Natural killer cell (primary cell): ENCODE data around the gene DCAF12L1. TPM values are rescaled to one million over a fixed set of nuclear protein-coding genes. Genes with fewer than 3 reads are reported as not detected.

Experiments
- ATAC-seq, 3 donors: fragments of 150-1000 bp in 2 of 3; fragments of 200-7000 bp in 1 of 3; cut with Tn5 transposase; 1 replicate in 1 of 3; 2 replicates in 2 of 3; pipeline ENCODE4 v1.10.0; 2021; ENCODE audit warnings: mild to moderate bottlenecking in 2 of 3, moderate library complexity in 2 of 3
- DNase-seq, 2 donors: peaks; one replicate each; pipeline versions ENCODE4 v3.0.0 to v3.0.0-alpha.2; 2013 to 2021; ENCODE audit warnings: mixed read lengths in 1 of 2
- H3K27ac ChIP-seq: one replicate; pipeline ENCODE4 v1.5.1; 2013; ENCODE audit warnings: mild to moderate bottlenecking, low read length
- H3K27me3 ChIP-seq: one replicate; pipeline ENCODE4 v1.6.1; 2013; ENCODE audit warnings: low read length; ENCODE audit not compliant: control insufficient read depth, insufficient read depth
- H3K36me3 ChIP-seq: one replicate; pipeline ENCODE4 v1.6.1; 2013; ENCODE audit warnings: low read length; ENCODE audit not compliant: control insufficient read depth, insufficient read depth
- H3K4me1 ChIP-seq: one replicate; pipeline ENCODE4 v1.6.1; 2013; ENCODE audit warnings: low read length; ENCODE audit not compliant: control insufficient read depth, insufficient read depth
- H3K4me3 ChIP-seq: one replicate; pipeline ENCODE4 v1.5.1; 2013; ENCODE audit warnings: low read length
- H3K9me3 ChIP-seq: one replicate; pipeline ENCODE4 v1.6.1; 2013; ENCODE audit warnings: low read length; ENCODE audit not compliant: control insufficient read depth, insufficient read depth
- H3K27ac Mint-ChIP-seq, 2 donors: one replicate each; pipeline ENCODE4 v1.8.0; 2022; ENCODE audit warnings: mild to moderate bottlenecking in 2 of 2, mixed read lengths in 2 of 2, moderate library complexity in 1 of 2
- H3K27me3 Mint-ChIP-seq, 2 donors: one replicate each; pipeline ENCODE4 v1.8.0; 2022; ENCODE audit warnings: low read depth in 2 of 2, mixed read lengths in 2 of 2
- H3K36me3 Mint-ChIP-seq: one replicate; pipeline ENCODE4 v1.8.0; 2022; ENCODE audit warnings: mixed read lengths
- H3K4me1 Mint-ChIP-seq, 2 donors: one replicate each; pipeline ENCODE4 v1.8.0; 2022; ENCODE audit warnings: mixed read lengths in 2 of 2
- H3K4me3 Mint-ChIP-seq: one replicate; pipeline ENCODE4 v1.8.0; 2022; ENCODE audit warnings: mild to moderate bottlenecking, moderate library complexity, mixed read lengths
- H3K9me3 Mint-ChIP-seq, 2 donors: one replicate each; pipeline ENCODE4 v1.8.0; 2022; ENCODE audit warnings: mixed read lengths in 2 of 2
- WGBS: methylation state at CpG from one replicate; pipeline ENCODE4 v1.1.7; 2013; ENCODE audit warnings: missing lambda C conversion rate; ENCODE audit not compliant: insufficient coverage; 5-methylcytosine and 5-hydroxymethylcytosine counted together
- intact Hi-C: fragments of 100-400 bp; cut with micrococcal nuclease; formaldehyde crosslinking; loops from one replicate; pipeline ENCODE4 v1.14.2; 2022
- total RNA-seq, 4 donors: library from RNA; stranded (reverse); fragments of 120-200 nt in 1 of 4; gene quantifications; one replicate each; pipeline versions ENCODE4 v1.2.3 to v1.2.4, GENCODE V29; 2013 to 2022
- TF ChIP-seq, protein P1 (sequence below): fragments of 200-600 bp; IDR thresholded peaks from one replicate; pipeline ENCODE4 v1.8.0; 2022; ENCODE audit warnings: antibody characterized with exemption

Gene DCAF12L1
- total RNA-seq = not detected
- not detected for total RNA-seq (2013)

DNA sequence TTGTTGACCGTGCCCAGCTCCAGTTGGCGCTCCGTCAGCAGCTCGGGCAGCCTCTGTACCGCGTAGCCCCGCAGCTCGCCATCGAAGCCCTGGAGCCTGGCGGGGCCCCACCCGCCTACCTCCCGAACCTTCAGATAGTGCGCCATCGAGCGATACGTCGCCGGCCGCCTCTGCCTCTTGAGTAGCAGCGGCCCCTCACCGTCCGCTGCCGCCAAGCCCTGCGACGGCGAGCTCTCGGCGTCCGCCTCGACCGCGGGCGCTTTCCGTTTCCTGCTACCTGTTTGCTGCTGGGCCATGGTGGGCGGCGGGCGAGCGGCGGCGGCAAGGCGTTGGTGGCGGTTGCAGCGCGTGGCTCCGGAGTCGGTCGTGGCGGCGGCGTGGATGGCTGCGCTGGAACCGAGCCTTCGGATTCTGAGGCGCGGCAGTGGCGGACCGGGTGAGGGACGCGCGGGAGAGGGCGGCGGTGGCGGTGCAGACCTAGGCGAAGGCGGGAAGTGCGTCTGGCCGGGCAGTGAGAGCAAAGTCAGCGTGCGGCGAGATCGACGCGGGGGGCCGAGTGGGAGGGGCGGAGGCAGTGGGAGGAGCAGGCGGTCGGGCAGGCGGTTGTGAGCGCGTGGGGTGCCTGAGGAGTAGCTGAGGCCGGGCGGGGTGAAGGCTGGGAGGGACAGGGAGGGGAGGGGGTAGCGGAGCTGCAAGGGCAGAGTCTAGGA is at the start of gene DCAF12L1:
TSS of gene DCAF12L1 (minus strand) at position 502 of the 710 bp plus-strand sequence. CDS start at position 296, 206 bp downstream.
- intact Hi-C loops = no loop called here
- H3K9me3 Mint-ChIP-seq = peaks cover 2 to 3% of the 10 kb centered on the region in 2 donors
- H3K4me3 ChIP-seq = no peak within 1 kb of the TSS
- TF ChIP-seq, protein P1, sequence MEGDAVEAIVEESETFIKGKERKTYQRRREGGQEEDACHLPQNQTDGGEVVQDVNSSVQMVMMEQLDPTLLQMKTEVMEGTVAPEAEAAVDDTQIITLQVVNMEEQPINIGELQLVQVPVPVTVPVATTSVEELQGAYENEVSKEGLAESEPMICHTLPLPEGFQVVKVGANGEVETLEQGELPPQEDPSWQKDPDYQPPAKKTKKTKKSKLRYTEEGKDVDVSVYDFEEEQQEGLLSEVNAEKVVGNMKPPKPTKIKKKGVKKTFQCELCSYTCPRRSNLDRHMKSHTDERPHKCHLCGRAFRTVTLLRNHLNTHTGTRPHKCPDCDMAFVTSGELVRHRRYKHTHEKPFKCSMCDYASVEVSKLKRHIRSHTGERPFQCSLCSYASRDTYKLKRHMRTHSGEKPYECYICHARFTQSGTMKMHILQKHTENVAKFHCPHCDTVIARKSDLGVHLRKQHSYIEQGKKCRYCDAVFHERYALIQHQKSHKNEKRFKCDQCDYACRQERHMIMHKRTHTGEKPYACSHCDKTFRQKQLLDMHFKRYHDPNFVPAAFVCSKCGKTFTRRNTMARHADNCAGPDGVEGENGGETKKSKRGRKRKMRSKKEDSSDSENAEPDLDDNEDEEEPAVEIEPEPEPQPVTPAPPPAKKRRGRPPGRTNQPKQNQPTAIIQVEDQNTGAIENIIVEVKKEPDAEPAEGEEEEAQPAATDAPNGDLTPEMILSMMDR = no peak
- H3K36me3 Mint-ChIP-seq = no peaks in the 10 kb centered on the region
- no peak for DNase-seq
- H3K27me3 ChIP-seq = no peaks in the 10 kb centered on the region
- no peak within 1 kb of the TSS for H3K27ac Mint-ChIP-seq
- H3K27me3 Mint-ChIP-seq = no peaks in the 10 kb centered on the region
- no peaks in the 10 kb centered on the region for H3K9me3 ChIP-seq
- ATAC-seq = no peak
- H3K4me1 Mint-ChIP-seq = no peaks in the 10 kb centered on the region
- 24% methylated on average over 74 of the region's 83 CpGs for WGBS
- H3K36me3 ChIP-seq = no peaks in the 10 kb centered on the region
- H3K27ac ChIP-seq = no peak within 1 kb of the TSS
- no peak within 1 kb of the TSS for H3K4me3 Mint-ChIP-seq
- H3K4me1 ChIP-seq = no peaks in the 10 kb centered on the region

DNA sequence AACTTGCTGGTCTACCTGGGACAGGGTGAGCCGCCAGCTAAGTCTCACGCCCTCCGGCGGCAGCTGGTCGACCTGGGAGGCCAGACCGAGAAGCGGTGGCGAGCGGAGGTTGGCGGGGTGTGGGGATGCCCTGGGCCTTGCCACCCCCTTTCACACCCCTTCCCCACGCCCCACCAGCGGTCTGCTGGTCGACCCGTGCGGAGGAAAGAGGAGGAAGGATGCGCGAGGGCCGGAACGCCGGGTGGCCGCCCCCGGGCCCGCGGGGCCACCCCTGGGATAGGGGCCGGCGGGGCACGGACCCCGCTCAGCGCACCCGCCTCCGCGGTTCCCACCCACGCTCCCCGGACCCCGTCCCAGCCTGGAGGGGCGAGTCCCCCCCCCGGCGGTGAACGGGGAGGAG is 28.3 kb upstream of the DCAF12L1 start:
- TF ChIP-seq, protein P1 = no peak
- Histone ChIP-seq H3K4me1 (no peaks in the 10 kb centered on the region), H3K27ac (no peak overlapping the region), H3K27me3 (no peaks in the 10 kb centered on the region), H3K9me3 (no peaks in the 10 kb centered on the region), H3K4me3 (no peak overlapping the region), H3K36me3 (no peaks in the 10 kb centered on the region)
- 38% methylated on average over 23 of the region's 39 CpGs for WGBS
- no peak overlapping the region for H3K27ac Mint-ChIP-seq
- no peaks in the 10 kb centered on the region for H3K27me3 Mint-ChIP-seq
- intact Hi-C loops = no loop called here
- ATAC-seq (no peak), DNase-seq (no peak)
- no peaks in the 10 kb centered on the region for H3K4me1 Mint-ChIP-seq
- peaks cover 0 to 6% of the 10 kb centered on the region in 2 donors for H3K9me3 Mint-ChIP-seq
- H3K36me3 Mint-ChIP-seq = no peaks in the 10 kb centered on the region
- no peak overlapping the region for H3K4me3 Mint-ChIP-seq

DNA sequence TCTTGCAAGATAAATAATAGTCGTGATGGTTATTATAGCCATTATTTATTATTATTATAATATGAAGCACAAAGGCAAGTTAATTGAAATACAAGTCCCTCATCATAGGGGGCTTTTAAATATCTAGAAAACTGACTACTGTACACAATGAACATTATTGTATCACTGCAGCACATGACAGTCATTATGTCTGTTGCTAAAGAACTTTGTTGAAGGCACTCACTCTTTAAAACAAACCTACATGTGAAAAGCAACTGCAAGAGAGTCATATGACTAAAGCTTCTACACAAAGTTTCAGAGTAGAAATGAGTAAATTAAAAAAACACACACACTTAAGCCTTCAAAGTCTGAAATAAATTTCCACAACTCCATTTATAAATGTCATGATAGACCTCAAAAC is 23.3 kb upstream of the DCAF12L1 start:
- Histone ChIP-seq H3K4me3 (no peak overlapping the region), H3K27me3 (no peaks in the 10 kb centered on the region), H3K27ac (no peak overlapping the region), H3K36me3 (no peaks in the 10 kb centered on the region), H3K9me3 (no peaks in the 10 kb centered on the region), H3K4me1 (no peaks in the 10 kb centered on the region)
- DNase-seq (no peak), ATAC-seq (no peak)
- no CpG with 5 or more reads among the region's 1 CpG for WGBS
- H3K36me3 Mint-ChIP-seq = no peaks in the 10 kb centered on the region
- no peaks in the 10 kb centered on the region for H3K9me3 Mint-ChIP-seq
- H3K4me3 Mint-ChIP-seq = no peak overlapping the region
- intact Hi-C loops = no loop called here
- no peak overlapping the region for H3K27ac Mint-ChIP-seq
- TF ChIP-seq, protein P1 = no peak
- H3K27me3 Mint-ChIP-seq = no peaks in the 10 kb centered on the region
- H3K4me1 Mint-ChIP-seq = no peaks in the 10 kb centered on the region

DNA sequence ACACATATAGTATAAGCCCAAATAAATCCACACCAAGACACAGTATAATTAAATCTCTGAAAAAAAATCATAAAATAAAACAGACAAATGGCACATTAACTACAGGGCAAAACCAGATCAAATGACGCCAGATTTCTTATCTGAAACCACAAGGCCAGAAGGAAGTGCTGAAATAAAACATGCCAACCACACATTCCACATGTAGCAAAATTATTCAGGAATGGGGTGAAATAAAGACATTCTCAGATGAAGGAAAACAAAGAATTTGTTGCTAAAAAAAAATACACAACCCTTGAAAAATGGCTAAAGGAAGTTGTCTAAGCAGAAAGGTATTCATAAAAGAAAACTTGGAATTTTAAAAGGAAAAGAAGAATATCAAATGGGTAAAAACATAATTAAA is 4.5 kb upstream of the DCAF12L1 start:
- Histone ChIP-seq H3K27me3 (no peaks in the 10 kb centered on the region), H3K4me1 (no peaks in the 10 kb centered on the region), H3K36me3 (no peaks in the 10 kb centered on the region), H3K4me3 (no peak overlapping the region), H3K27ac (no peak overlapping the region), H3K9me3 (no peaks in the 10 kb centered on the region)
- Mint-ChIP-seq H3K4me3 (no peak overlapping the region), H3K27me3 (no peaks in the 10 kb centered on the region), H3K36me3 (no peaks in the 10 kb centered on the region), H3K9me3 (peaks cover 2 to 8% of the 10 kb centered on the region in 2 donors), H3K27ac (no peak overlapping the region), H3K4me1 (no peaks in the 10 kb centered on the region)
- TF ChIP-seq, protein P1 = no peak
- ATAC-seq = no peak
- WGBS = no CpG with 5 or more reads among the region's 1 CpG
- intact Hi-C loops = no loop called here
- DNase-seq = no peak
